Measurements from ENCODE around the gene FBXO34. TPM values are rescaled to one million over a fixed set of nuclear protein-coding genes. Genes with fewer than 3 reads are reported as not detected.

The FBXO34 gene
- total RNA-seq, 4 donors from 2014 or later: 33.3 to 43.1 (median 34.5) TPM

GRCh38 chr14:55353686-55354467 lies 82.7 kb downstream of the FBXO34 start:
- Histone ChIP-seq H3K27ac (peak overlapping the region; percentile 40 to 70 (median 62)), H3K27me3 (no peaks in the 10 kb centered on the region), H3K4me1 (peaks cover 0 to 32% (median 11%) of the 10 kb centered on the region in 3 donors), H3K36me3 (peaks cover 9 to 71% (median 21%) of the 10 kb centered on the region in 3 donors), H3K4me3 (no peak overlapping the region), H3K9me3 (no peaks in the 10 kb centered on the region)
- DNase-seq: no peak
- 68 to 69% methylated on average over 10 to 11 of the region's 11 CpGs for WGBS, 2 donors
- intact Hi-C loops (cut with DNase I): no loop called here
- TF ChIP-seq POLR2A (IDR thresholded peaks at IDR 0.05) (no peak), CTCF (IDR thresholded peaks at IDR 0.05) (no peak)

- 33 to 39% methylated on average over 4 of the region's 5 CpGs for WGBS, 2 donors
- DNase-seq: no peak
- H3K36me3 ChIP-seq: peaks cover 9 to 71% (median 21%) of the 10 kb centered on the region in 3 donors
- no peaks in the 10 kb centered on the region for H3K27me3 ChIP-seq
- H3K4me3 ChIP-seq: no peak overlapping the region
- peak overlapping the region; percentile 40 to 70 (median 62) for H3K27ac ChIP-seq
- intact Hi-C loops (cut with DNase I): no loop called here
- H3K9me3 ChIP-seq: no peaks in the 10 kb centered on the region
- H3K4me1 ChIP-seq: peaks cover 0 to 25% (median 6%) of the 10 kb centered on the region in 3 donors
- TF ChIP-seq POLR2A (IDR thresholded peaks at IDR 0.05): no peak
- TF ChIP-seq CTCF (IDR thresholded peaks at IDR 0.05): peak in 5 of 6 experiments; percentile 44 to 81 (median 61)
Observed at GRCh38 chr14:55354500-55354899, 83.3 kb downstream of the FBXO34 start.

GRCh38 chr14:55355922-55356321 lies 84.7 kb downstream of the FBXO34 start:
- TF ChIP-seq CTCF (IDR thresholded peaks at IDR 0.05) (no peak), POLR2A (IDR thresholded peaks at IDR 0.05) (no peak)
- no peaks in the 10 kb centered on the region for H3K9me3 ChIP-seq
- H3K4me1 ChIP-seq: peaks cover 0 to 16% (median 3%) of the 10 kb centered on the region in 3 donors
- H3K4me3 ChIP-seq: no peak overlapping the region
- peaks cover 7 to 64% (median 15%) of the 10 kb centered on the region in 3 donors for H3K36me3 ChIP-seq
- H3K27me3 ChIP-seq: no peaks in the 10 kb centered on the region
- WGBS, 2 donors: 80 to 98% methylated on average over 6 of the region's 6 CpGs
- intact Hi-C loops (cut with DNase I): no loop called here
- no peak for DNase-seq
- no peak overlapping the region for H3K27ac ChIP-seq

- TF ChIP-seq CTCF (IDR thresholded peaks at IDR 0.05): no peak
- no peak for TF ChIP-seq POLR2A (IDR thresholded peaks at IDR 0.05)
- DNase-seq: no peak
- Histone ChIP-seq H3K27ac (no peak overlapping the region), H3K4me1 (peaks cover 0 to 16% (median 3%) of the 10 kb centered on the region in 3 donors), H3K4me3 (no peak overlapping the region), H3K27me3 (no peaks in the 10 kb centered on the region), H3K9me3 (no peaks in the 10 kb centered on the region), H3K36me3 (peaks cover 0 to 54% (median 8%) of the 10 kb centered on the region in 3 donors)
- intact Hi-C loops (cut with DNase I): no loop called here
- WGBS, 2 donors: 71 to 83% methylated on average over 2 of the region's 2 CpGs
Observed at GRCh38 chr14:55356913-55357312, 85.7 kb downstream of the FBXO34 start.

- no peak for TF ChIP-seq POLR2A (IDR thresholded peaks at IDR 0.05)
- TF ChIP-seq CTCF (IDR thresholded peaks at IDR 0.05): no peak
- H3K9me3 ChIP-seq: no peaks in the 10 kb centered on the region
- no peak overlapping the region for H3K27ac ChIP-seq
- H3K36me3 ChIP-seq: peaks cover 0 to 57% (median 8%) of the 10 kb centered on the region in 3 donors
- intact Hi-C loops (cut with DNase I): no loop called here
- no peaks in the 10 kb centered on the region for H3K27me3 ChIP-seq
- no peak for DNase-seq
- WGBS, 2 donors: 81 to 90% methylated on average over 4 of the region's 4 CpGs
- H3K4me3 ChIP-seq: no peak overlapping the region
- peaks cover 0 to 8% (median 3%) of the 10 kb centered on the region in 3 donors for H3K4me1 ChIP-seq
Observed at GRCh38 chr14:55359307-55359706, 88.1 kb downstream of the FBXO34 start.

Data from esophagus squamous epithelium (tissue), 5 donors.